Stimulated activated CD8-positive, alpha-beta memory T cell treated with anti-CD3 and anti-CD28 coated beads, Interleukin-7, amount 100 ng/mL, for 24 hours (primary cell): ENCODE data around the gene DPF3.

Experiments
- DNase-seq: peaks from one replicate; pipeline ENCODE4 v3.0.0-alpha.2; 2020; ENCODE audit warnings: low read depth

The DPF3 gene

DNA sequence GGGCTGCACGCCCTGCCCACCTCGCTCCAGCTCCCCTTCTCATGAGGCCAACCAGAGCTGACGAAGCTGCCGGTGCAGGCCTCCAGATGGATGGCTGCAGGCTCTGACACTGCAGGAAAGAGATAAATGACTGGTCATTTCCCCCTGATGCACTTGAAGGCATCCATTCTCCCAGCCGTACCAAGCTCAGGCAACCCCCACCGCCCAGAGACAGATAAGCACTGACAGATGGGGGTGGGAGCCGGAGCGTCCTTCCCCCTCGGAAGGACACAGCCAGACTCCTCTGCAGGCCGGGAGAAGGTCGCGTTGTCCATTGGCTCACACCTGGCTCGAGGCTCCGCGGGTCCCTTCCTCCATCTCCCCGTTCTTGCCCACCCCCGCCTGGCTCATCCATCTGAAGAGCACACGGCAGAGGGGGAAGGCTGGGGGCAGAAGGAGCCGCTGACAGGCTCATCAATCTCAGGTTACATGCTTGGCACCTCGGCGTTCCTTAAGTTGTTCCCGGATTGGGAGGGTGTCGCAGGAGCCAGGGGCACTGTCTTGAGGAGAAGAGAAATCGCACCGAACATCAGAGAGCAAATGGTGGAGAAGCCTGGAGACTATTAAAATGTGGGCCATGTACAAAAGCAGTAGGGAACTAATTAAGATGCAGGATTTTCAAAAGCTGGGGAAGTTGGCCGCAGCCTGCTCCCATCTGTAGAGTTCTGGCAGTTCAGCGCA is 151.6 kb downstream of the DPF3 start:
- DNase-seq, result no peak

DNA sequence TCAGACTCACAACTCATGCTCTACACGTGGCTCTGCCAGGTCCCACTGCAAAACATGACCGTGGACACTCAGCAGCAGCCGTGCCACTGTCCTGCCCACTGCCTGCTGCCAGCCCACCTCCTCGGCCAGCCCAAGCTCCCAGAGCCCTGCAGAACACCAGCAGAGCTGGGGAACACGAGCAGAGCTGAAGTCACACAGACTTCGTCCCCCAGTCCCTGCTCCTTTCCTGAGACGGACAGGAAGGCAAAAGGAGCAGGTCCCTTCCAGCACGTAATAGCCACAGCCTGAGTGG is 152.1 kb downstream of the DPF3 start:
- DNase-seq, result no peak

DNA sequence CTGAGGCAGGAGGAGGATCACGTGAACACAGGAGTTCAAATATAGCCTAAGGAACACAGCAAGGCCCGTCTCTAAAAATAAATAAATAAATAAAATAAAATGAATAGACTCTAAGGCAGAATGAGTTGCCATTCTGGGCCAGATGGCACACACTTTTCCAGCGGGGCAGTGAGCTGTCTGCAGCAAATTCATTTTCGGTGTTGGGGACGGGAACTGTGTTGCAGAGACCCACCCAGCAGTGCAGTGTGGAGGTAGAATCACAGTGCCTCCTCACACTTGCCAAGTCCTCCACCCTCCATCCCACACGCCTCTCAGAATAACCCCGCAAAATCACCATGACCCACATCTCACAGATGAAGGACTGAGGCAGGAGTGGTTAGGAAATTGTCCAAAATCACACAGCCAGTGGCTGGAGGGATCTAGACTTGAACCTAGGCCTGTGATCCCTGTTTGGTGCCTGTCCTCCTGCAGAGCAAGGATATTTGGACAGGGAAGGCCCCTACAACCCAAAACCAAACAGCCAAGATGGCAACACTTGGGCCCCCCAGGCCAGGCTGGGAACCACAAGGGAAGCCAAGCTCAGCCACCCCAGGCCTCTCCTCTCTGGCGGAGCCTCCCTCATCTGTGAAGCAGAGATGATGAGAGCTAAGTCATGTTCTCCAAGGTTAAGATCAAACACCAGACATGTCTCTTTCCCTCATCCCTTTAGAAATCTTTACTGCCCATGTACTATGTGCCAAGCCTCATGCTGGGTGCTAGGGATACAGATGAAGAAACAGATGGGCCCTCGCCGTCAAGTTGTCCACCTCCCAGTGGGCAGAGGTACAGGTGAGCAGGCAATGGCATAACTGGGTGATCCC is 152.7 kb downstream of the DPF3 start:
- no peak for DNase-seq

DNA sequence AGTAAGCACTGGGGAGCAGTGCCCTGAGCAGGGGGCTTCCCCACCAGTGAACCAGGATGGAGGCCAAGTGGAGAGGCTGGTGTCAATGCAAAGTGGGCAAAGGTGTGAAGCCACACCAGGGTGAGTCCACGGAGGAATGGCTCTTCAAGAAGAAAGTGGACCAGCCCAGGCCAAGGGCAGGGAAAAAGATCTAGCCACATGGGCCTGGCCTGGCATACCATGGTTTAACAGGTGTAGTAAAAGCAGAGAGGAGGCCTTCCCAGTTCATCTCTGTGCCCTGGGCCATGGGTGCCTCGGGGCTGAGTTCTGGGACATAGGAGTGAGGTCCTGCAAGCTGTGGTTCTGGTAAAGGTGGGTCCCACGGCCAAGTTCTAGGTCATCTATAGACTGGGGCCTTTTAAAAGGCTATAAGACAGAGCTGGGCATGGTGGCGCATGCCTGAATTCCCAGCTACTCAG is 153.4 kb downstream of the DPF3 start:
- DNase-seq, result no peak

DNA sequence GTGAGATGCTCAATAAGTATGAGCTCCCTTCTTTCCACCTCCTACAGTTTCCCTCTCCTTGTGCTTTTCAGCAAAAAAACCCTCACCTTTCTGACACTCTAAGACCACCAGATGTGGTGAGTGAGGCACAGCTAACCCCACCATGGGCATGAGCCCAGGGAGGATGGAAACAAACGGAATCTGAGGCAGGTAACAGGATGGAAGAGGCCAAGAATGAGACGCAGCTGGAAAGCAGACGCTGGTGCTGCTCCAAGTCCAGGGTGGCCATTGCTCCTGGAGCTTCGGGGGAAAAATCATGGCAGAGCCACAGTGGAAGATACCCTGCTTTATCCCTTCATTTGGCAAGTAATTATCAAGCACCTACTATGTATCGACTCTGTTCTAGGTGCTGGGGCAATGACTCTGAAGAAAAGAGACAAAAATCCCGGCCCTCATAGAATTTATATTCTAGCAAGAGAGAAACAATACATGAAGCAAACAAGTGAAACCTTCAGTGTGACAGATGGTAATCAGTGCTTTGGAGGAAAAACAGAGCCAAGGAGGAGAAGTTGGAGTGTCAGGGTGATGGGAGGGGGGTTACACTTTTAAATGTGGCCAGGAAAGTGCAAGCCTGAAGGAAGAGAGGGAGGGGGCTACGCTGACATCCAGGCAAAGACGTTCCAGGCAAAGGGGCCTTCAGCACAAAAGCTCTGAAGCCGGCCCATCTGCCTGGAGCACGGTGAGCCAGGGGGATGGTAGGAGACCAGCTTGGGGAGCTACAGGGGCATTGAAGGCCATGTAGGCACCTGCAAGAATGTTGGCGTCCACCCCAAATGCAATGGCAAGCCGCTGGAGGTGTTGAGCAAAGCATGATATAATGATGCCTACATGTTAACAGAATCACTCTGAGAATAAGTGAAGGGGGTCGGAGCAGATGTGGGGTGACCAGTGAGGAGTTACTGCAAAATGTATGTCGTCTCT is 154.2 kb downstream of the DPF3 start:
- DNase-seq, result no peak

DNA sequence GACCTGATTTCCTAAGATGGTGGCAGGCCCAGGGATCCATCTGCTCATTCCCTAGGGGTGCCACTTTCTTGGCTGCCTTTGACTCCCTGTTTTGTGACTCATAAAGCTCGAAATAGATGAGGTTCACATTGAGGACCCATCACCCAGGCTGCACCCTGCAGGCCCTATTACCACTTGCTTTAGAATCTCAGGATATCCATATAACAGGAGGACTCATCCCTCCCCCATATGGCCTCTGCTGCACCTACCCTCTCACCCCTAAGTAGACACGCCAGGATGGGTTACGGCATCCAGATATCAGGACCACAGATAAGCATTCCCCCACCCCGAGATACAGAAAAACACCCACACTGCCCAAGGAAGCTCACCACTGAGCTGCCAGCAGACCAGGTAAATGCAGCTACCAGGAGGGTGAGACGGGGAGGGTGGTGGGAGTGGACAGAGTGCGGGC is 155.7 kb downstream of the DPF3 start:
- no peak for DNase-seq

DNA sequence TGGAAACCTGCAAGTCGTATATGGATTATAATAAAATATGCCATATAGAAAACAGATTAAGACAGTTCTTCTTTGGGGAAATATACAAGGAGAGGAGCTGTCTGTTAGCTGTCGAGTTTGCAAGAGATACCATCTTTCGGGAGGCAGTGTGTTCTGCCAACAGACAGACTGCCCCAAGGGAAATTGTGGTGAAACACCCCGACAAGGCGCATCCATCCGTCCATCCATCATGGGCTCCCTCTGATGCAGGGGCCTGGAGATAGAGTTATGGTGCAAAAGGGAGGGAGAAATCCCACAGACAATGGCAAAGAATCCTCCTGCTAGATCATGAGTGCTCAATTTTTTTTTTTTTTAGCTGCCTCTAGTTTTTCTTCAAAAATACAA is 156.3 kb downstream of the DPF3 start:
- DNase-seq, result no peak

DNA sequence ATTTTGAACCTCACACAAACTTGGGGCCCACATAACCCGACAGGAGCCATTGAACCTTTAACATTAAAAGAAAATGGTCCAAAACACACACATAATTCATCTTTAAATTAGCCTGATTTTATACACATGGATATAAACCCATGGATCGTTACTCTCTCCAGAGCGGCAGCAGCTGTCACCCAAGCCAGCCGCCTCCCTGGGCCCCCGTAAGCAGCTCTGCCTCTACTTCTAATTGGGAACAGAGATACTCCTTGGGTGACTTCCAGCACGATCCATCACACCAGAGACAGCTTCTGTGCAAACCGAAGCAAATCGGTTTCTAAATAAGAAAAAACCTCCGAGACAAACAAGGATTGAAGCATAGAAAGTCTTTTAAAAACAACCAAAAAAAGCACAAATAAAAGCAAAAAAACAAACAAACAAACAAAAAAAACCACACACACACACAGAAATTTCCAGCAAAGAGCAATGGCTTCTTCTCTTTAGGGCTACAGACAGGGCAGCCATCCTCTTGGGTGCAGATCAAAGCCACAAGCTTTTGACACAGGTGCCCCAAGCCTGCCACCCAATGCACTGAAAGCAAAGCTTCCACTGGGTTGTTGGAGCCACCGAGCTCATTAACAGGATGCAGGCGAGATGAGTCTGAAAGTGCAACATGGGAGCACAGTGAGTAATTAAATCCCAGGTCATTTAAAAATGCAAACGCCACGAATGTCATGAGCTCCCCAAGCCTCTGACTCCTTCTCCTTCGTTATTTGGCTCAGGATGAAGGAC is 156.9 kb downstream of the DPF3 start:
- no peak for DNase-seq

DNA sequence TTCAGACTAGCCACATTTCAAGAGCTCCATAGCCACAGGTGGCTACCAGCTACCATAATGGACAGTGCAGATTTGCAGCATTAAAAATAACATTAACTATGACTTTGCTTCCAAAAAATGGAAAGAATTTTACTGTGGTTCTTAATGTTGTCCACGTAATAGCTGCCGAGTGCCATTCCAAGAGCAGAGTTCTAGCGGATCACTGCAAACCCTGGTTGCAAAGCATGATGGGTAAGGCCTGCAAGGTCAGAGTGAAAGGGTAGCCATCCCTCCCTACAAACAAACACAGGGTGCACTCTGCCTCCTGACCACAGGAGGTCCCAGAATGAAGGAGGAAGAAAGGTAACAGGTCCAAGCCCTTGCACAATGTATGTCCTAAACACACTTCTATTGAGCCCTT is 157.6 kb downstream of the DPF3 start:
- DNase-seq, result no peak

DNA sequence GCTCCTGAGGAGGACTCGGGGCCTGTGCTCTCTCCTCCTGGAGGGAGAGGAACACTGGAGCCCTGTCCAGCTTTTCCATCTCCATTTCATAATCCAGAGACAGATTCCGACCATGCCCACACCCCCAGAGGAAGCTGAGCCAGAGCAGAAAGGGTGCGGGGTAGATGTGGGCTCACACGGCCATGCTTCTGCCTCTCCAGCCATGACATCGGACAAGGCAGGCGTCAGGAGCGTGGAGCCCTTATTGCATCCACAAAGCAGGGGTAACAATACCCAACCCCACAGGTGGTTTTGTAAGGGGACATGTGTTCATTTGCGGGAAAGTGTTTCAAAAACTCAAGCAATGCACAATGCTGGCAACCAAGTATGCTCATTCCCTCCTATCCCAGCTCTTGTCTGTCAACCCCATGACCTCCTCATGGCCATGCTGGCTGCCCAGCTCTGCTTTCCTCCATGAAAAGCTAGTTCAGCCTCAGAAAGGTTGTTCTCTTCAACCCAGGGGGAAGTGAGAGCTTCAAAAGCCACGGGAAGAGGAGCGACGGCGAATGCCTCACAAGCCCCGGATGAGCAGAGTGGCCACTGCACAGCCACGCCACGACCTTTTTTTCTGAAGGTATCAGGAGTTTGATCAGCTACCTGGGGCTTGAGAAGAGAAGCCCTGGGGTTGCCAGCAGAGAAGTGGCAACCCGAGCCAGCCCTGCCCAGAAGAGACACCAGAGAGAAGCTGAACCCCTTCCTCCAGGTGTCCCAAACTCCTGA is 161.7 kb downstream of the DPF3 start:
- DNase-seq, result no peak

DNA sequence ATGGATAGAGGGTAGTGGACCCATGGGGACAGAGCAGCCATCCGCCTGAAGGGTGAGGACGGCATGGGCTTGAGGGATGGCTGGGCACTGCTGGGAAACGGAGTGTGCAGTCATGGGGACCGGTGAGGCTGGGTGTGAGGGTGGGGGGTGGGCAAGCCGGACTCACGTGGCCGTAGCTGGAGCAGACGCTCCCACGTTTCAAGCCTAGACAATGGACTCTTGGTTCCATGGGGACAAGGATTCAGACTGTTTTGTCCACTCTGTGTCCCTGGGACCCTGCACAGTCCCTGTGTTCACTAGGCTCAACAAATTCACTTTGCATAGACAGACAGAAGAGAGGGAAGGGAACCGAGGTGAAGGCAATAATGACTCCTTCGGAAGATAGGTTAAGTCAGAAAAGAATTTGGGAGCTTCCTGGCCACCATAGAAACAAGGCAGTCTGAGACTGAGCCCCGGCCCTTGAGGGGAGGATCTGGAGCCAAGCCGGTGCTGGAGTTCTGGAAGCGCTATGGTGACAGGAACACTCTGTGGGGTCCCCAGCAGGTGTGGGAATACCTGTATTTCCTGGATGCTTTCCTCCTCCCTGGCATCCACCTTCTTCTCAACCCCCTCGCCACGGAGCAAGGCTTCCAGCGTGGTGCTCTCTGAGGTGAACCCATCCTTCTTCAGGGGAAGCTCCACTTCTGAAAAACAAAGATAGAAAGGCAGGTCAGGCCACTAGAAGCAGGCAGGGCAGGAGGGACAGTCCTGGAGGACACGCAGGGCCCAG is 162.5 kb downstream of the DPF3 start:
- DNase-seq, result no peak

DNA sequence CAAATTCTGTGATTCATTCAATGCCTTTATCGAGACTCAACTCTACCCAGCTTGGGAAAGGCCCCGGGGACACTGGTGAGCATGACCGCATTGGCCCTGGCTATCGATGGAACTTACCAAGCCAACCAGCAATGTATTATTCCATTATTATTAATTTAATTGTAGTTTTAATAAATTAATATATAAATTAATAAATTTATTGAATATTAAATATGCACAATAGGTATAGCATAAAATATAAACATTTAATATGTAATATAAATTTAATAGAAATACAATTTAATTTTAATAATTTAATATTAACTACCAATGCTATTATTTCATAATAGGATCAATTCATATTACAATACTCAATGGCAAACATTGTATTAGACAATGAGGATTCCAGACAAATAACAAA is 163.4 kb downstream of the DPF3 start:
- no peak for DNase-seq

DNA sequence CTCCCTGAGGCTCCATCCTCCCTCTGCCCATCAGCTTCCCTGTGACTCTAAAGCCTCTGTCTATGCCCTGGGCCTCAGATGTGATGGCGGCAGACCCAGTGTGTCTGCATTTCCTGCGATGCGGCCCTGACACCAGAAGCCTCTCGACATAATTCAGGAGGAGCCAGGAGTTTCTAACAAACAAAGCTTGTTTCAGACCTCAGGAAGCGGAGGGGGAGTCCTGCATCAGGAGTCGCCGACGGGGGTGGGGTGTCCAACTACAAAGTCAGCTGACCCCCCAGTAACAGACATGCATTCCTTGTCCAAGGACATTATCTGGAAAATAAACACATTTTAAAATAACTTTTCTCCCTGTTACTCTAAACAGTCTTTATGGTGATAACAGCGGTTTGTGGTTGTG is 167.5 kb downstream of the DPF3 start:
- no peak for DNase-seq

DNA sequence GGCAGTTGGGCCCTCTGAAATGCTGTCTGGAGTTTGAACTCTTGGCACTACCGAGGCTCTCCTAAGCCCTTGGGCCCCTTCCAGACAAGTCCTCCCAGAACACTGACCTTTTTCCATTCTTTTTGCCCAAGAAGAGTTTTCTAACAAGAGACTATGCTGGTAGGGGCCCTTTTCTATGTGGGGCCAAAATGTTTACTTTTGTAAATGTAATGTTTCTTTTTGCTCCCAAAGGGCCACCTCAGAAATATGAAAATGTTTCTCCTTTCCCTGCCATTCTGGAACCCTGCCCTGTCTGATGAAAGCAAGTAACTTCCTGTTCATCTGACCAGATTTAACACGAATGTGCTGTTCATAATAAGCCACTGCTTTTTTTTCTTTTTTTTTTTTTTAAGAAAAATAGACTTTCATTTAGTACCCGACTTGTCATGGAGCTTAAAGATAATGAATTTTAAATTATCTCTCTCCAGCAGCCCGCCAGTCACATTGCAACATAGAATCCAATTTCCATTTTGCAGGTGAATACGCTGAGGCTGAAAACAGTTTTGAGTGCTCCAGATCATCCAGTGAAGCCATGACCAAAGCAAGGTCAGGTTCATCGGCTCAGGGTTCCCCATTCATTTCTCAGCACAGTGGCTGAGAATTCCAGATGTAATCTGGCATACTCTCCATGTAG is 169.9 kb downstream of the DPF3 start:
- DNase-seq, result no peak

DNA sequence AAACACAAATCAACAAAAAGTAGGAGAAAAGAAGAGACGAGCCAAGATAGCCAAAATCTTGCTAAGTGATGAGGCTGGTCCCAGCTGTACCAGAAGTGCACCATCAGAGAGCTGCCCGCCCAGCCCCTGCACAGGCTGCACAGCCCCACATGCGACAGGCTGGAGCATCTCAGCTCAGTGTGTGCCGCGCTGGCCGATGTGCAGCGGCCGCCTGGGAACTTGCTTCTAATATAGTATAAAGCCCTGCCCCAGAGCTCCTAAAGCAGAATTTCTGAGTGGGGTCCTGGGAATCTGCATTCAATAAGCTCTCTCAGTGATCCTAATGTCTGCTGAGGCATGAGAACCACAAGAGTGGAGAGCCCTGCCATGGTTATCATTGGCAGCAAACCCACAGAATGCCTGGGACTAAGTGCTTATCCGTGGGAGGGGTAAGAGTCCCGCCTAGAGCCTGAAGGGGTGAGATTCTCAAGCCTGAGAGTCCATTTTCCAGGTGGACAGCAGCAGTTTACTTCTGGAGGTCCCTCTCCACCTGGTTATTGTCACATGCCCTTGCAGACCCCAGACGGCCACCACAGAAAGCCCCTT is 171.6 kb downstream of the DPF3 start:
- DNase-seq, result no peak

DNA sequence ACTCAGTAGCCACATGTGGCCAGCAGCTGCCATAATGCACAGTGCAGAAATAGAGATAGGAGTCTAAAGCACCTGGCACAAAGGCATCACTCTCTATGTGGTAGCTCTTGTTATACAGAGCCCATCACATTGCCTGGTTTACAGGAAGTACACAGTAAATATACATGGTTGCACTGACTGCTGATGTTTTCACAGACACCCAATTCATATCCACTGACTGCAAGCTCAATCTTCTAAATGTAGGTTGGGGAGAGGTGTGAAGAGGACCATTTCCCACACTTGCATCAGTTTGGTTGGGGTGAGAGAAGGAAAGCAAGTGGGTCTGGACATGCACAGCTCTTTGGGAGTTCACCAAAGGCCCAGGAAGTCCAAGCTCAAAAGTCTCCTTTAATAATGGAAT is 172.8 kb downstream of the DPF3 start:
- no peak for DNase-seq

DNA sequence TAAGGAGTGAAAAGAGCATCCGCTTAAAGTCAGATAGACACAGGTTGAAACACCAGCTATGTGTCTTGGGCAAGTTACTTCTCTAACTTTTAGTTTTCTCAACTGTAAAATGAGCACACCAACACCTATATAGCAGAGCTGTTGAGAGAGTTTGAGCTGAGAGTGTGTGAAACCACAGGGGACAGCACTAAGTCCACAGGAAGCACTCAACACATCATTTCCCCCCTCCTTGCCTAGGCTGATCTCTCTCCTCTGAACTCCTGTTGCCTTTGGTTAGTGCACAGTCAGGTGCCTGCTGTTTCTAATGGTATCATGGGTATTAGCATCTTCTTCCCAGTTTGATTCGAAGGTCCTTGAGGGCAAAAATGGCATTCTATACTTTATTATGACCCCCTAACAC is 176.7 kb downstream of the DPF3 start:
- no peak for DNase-seq

DNA sequence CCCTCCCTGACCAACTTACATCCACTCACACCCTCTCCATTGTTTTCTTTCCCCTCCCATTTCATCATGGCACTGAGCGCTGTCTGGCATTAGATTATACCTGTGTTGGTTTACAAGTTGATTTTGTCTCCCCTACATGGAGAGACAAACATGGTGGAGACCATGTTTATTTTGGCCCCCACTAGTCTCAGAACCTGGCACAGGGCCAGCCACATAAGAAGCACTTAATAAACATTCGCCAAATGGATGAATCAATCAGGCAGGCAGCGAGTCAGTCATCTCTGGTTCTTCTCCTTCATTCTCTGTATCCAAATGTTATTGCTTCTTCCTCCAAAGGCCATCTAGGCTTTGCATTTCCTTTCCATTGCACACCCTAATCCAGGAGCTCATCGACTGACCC is 177.4 kb downstream of the DPF3 start:
- no peak for DNase-seq

DNA sequence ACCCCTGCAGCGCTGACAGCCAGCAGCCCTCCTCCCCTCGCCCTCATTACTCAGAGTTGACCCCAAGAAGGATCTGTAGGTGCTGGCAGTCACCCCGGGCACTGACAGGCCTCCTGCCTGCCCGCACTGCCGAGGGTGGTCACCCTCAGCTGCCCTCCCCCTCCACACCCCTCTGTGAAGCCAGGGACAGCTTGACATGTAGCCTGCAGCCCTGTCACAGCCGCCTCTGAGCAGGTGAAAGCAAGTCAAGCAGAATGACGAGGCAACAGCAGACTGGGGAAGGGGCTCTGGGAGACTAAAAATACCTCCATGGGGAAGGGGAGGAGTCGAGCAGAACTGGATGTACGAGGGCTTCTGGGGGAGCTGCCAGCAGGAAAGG is 178.1 kb downstream of the DPF3 start:
- no peak for DNase-seq
